ENCODE measurements around the gene MBL2. TPM values are rescaled to one million over a fixed set of nuclear protein-coding genes. Genes with fewer than 3 reads are reported as not detected.

The MBL2 gene
- total RNA-seq, 1 experiment from 2014 or later = not detected

DNA sequence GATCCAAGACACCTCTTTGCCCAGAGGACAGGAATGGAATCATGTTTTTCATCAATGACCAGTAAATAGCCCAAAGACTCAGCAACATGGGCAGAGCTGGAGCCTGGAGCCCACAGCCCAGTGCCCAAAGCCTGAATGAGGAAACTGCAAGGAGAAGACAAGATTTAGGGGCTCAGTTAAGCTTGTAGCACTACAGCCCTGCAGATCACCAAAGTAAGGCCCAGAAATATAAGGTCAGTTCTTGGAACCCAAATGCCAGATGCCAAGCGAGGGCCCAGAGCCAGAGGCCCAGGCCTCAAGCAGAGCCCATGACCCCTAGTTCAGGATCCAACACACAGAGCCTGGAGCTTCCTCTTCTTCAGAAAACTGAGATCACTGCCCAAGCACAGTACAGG, 32.4 kb downstream of the MBL2 start:
- no peak overlapping the region for H3K4me3 Mint-ChIP-seq
- H3K9me3 Mint-ChIP-seq = peaks cover 12% of the 10 kb centered on the region
- H3K27me3 Mint-ChIP-seq (ENCODE audit: low read depth) = no peaks in the 10 kb centered on the region
- H3K4me1 Mint-ChIP-seq = no peaks in the 10 kb centered on the region
- no peak overlapping the region for H3K27ac Mint-ChIP-seq
- ChIA-PET POLR2A (no interaction called here), CTCF (interaction anchor here (1.9 to 3.3 kb wide), 2 partner anchors 36 to 39 kb away, joined by 5 to 44 read pairs; no protein-coding TSS in a partner anchor)
- TF ChIP-seq, protein P1, sequence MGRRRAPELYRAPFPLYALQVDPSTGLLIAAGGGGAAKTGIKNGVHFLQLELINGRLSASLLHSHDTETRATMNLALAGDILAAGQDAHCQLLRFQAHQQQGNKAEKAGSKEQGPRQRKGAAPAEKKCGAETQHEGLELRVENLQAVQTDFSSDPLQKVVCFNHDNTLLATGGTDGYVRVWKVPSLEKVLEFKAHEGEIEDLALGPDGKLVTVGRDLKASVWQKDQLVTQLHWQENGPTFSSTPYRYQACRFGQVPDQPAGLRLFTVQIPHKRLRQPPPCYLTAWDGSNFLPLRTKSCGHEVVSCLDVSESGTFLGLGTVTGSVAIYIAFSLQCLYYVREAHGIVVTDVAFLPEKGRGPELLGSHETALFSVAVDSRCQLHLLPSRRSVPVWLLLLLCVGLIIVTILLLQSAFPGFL (CRISPR knock-in tag; IDR thresholded peaks at IDR 0.05; ENCODE audit: borderline replicate concordance) = no peak
- TF ChIP-seq ZNF138 (CRISPR knock-in tag; conservative IDR thresholded peaks at IDR 0.05) (no peak), FOXJ3 (CRISPR knock-in tag; IDR thresholded peaks at IDR 0.05; ENCODE audit: borderline replicate concordance) (no peak), FOXP1 (CRISPR knock-in tag; IDR thresholded peaks at IDR 0.05; ENCODE audit: borderline replicate concordance) (no peak), ZNF396 (CRISPR knock-in tag; IDR thresholded peaks at IDR 0.05; ENCODE audit: borderline replicate concordance) (no peak), SP1 (CRISPR knock-in tag; conservative IDR thresholded peaks at IDR 0.05) (no peak), TEAD1 (CRISPR knock-in tag; IDR thresholded peaks at IDR 0.05) (no peak), SOX15 (CRISPR knock-in tag; IDR thresholded peaks at IDR 0.05) (no peak), NR2C2 (CRISPR knock-in tag; IDR thresholded peaks at IDR 0.05) (no peak), ZNF416 (CRISPR knock-in tag; IDR thresholded peaks at IDR 0.05) (no peak), FOXK1 (CRISPR knock-in tag; IDR thresholded peaks at IDR 0.05) (no peak), MXD4 (CRISPR knock-in tag; IDR thresholded peaks at IDR 0.05; ENCODE audit: borderline replicate concordance) (no peak), RORB (CRISPR knock-in tag; IDR thresholded peaks at IDR 0.05) (no peak), ZNF263 (CRISPR knock-in tag; IDR thresholded peaks at IDR 0.05; ENCODE audit: low read depth) (no peak)
- TF ChIP-seq, protein P2, sequence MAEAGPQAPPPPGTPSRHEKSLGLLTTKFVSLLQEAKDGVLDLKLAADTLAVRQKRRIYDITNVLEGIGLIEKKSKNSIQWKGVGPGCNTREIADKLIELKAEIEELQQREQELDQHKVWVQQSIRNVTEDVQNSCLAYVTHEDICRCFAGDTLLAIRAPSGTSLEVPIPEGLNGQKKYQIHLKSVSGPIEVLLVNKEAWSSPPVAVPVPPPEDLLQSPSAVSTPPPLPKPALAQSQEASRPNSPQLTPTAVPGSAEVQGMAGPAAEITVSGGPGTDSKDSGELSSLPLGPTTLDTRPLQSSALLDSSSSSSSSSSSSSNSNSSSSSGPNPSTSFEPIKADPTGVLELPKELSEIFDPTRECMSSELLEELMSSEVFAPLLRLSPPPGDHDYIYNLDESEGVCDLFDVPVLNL (CRISPR knock-in tag; IDR thresholded peaks at IDR 0.05; ENCODE audit: borderline replicate concordance, low read depth) = no peak
- TF ChIP-seq, protein P3, sequence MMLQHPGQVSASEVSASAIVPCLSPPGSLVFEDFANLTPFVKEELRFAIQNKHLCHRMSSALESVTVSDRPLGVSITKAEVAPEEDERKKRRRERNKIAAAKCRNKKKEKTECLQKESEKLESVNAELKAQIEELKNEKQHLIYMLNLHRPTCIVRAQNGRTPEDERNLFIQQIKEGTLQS (CRISPR knock-in tag; conservative IDR thresholded peaks at IDR 0.05) = no peak
- TF ChIP-seq, protein P4, sequence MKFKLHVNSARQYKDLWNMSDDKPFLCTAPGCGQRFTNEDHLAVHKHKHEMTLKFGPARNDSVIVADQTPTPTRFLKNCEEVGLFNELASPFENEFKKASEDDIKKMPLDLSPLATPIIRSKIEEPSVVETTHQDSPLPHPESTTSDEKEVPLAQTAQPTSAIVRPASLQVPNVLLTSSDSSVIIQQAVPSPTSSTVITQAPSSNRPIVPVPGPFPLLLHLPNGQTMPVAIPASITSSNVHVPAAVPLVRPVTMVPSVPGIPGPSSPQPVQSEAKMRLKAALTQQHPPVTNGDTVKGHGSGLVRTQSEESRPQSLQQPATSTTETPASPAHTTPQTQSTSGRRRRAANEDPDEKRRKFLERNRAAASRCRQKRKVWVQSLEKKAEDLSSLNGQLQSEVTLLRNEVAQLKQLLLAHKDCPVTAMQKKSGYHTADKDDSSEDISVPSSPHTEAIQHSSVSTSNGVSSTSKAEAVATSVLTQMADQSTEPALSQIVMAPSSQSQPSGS (CRISPR knock-in tag; IDR thresholded peaks at IDR 0.05; ENCODE audit: borderline replicate concordance, low read depth) = no peak
- TF ChIP-seq, protein P5, sequence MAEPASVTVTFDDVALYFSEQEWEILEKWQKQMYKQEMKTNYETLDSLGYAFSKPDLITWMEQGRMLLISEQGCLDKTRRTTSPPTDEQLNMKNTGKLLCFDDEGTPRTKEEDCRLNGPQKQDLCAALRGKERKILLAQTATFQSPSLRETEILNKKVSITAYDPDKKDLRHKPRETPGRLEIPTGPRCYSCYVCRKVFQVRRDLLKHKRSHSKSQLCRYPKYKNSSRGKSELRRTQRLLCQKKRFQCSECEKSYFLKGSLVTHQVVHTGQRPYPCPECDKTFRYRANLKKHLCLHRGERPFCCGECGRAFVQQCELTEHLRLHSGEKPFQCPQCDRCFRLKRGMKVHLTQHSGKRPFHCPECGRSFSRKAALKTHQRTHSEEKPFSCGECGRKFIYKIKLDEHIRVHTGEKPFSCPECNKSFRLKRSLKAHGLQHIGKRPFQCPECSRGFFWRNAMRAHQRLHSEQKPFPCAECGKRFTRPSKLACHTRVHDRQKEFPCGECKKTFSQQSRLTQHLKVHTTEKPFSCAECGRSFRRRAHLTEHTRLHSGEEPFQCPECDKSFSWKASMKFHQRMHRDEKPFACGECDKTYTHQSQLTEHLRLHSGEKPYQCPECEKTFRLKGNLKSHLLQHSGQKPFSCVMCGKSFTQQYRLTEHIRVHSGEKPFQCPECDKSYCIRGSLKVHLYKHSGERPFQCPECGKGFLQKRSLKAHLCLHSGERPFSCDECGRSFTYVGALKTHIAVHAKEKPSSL (CRISPR knock-in tag; conservative IDR thresholded peaks at IDR 0.05) = no peak
- TF ChIP-seq, protein P6, sequence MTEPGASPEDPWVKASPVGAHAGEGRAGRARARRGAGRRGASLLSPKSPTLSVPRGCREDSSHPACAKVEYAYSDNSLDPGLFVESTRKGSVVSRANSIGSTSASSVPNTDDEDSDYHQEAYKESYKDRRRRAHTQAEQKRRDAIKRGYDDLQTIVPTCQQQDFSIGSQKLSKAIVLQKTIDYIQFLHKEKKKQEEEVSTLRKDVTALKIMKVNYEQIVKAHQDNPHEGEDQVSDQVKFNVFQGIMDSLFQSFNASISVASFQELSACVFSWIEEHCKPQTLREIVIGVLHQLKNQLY (CRISPR knock-in tag; IDR thresholded peaks at IDR 0.05) = no peak
- ATAC-seq (no peak), DNase-seq (ENCODE audit: low spot score) (no peak)
- peaks cover 18% of the 10 kb centered on the region for H3K36me3 Mint-ChIP-seq

Data from WTC11 (cell line).